GM23248 (cell line): Measurements from ENCODE around the gene KBTBD3. TPM values are rescaled to one million over a fixed set of nuclear protein-coding genes. Genes with fewer than 3 reads are reported as not detected.

ENCODE experiments used
- DNase-seq: peaks from one replicate; pipeline ENCODE4 v3.0.0-alpha.2; 2015
- H2AFZ ChIP-seq: fragments of 200-600 bp; sonication (generic); 2 replicates; pipeline ENCODE4 v1.6.1; 2016; ENCODE audit warnings: antibody characterized with exemption
- H3F3A ChIP-seq: fragments of 200-600 bp; sonication (generic); 2 replicates; pipeline ENCODE4 v1.6.1; 2016; ENCODE audit warnings: mild to moderate bottlenecking, antibody characterized with exemption, mixed run types; ENCODE audit not compliant: insufficient read depth
- H3K27ac ChIP-seq: fragments of 200-600 bp; sonication (generic); 2 replicates; pipeline ENCODE4 v1.5.1; 2016; ENCODE audit warnings: mild to moderate bottlenecking
- H3K27me3 ChIP-seq: fragments of 200-600 bp; sonication (generic); replicated peaks from 2 replicates; pipeline ENCODE4 v1.6.1; 2016; ENCODE audit warnings: mild to moderate bottlenecking; ENCODE audit not compliant: insufficient read depth
- H3K36me3 ChIP-seq: fragments of 200-600 bp; sonication (generic); 2 replicates; pipeline ENCODE4 v1.6.1; 2016; ENCODE audit warnings: low read depth, mild to moderate bottlenecking
- H3K4me1 ChIP-seq: fragments of 200-600 bp; sonication (generic); 2 replicates; pipeline ENCODE4 v1.6.1; 2016; ENCODE audit warnings: mild to moderate bottlenecking; ENCODE audit not compliant: insufficient read depth
- H3K4me2 ChIP-seq: fragments of 200-600 bp; sonication (generic); one replicate; pipeline ENCODE4 v1.6.1; 2016; ENCODE audit warnings: mild to moderate bottlenecking; ENCODE audit not compliant: unreplicated experiment
- H3K4me3 ChIP-seq: fragments of 200-600 bp; sonication (generic); 2 replicates; pipeline ENCODE4 v1.5.1; 2016; ENCODE audit warnings: mild to moderate bottlenecking
- H3K79me2 ChIP-seq: fragments of 200-600 bp; sonication (generic); 2 replicates; pipeline ENCODE4 v1.6.1; 2016; ENCODE audit warnings: mild to moderate bottlenecking; ENCODE audit not compliant: insufficient read depth
- H3K9ac ChIP-seq: fragments of 200-600 bp; sonication (generic); 2 replicates; pipeline ENCODE4 v1.6.1; 2016; ENCODE audit warnings: mild to moderate bottlenecking
- H3K9me2 ChIP-seq: fragments of 200-600 bp; sonication (generic); 2 replicates; pipeline ENCODE4 v1.6.1; 2016; ENCODE audit warnings: mixed run types, mild to moderate bottlenecking, moderate library complexity; ENCODE audit not compliant: insufficient read depth
- H3K9me3 ChIP-seq: fragments of 200-600 bp; sonication (generic); one replicate; pipeline ENCODE4 v1.6.1; 2017; ENCODE audit warnings: low read depth
- H4K20me1 ChIP-seq: fragments of 200-600 bp; sonication (generic); 2 replicates; pipeline ENCODE4 v1.6.0; 2016; ENCODE audit not compliant: insufficient read depth
- EZH2 ChIP-seq: fragments of 200-600 bp; sonication (generic); IDR thresholded peaks from 2 replicates; pipeline ENCODE4 v1.6.1; 2018; ENCODE audit warnings: antibody characterized with exemption, mild to moderate bottlenecking; ENCODE audit not compliant: insufficient read depth, poor library complexity, severe bottlenecking
- EZH2phosphoT487 ChIP-seq: fragments of 200-600 bp; sonication (generic); IDR thresholded peaks from 2 replicates; pipeline ENCODE4 v1.6.1; 2018; ENCODE audit warnings: antibody characterized with exemption, moderate library complexity, mild to moderate bottlenecking, low read depth; ENCODE audit not compliant: insufficient read depth
- WGBS, 2 experiments: methylation state at CpG; one replicate each; pipeline ENCODE4 v1.1.6; 2015 to 2017; ENCODE audit warnings: low lambda C conversion rate in 2 of 2, low coverage in 1 of 2; ENCODE audit errors: missing lambda C conversion rate in 2 of 2; 5-methylcytosine and 5-hydroxymethylcytosine counted together
- in situ Hi-C: fragments of 300-500 bp; cut with MboI; formaldehyde crosslinking; loops from 2 replicates; pipeline ENCODE4 v1.15.0; 2020
- polyA plus RNA-seq: library from polyadenylated mRNA; unstranded; fragments of >200 nt; fragmentation: Nextera tagmentation; extraction: Ambion mirVana; gene quantifications from 2 replicates; pipeline ENCODE4 v1.2.1, GENCODE V29; 2016
- total RNA-seq: library from RNA; depleted of rRNA; stranded (reverse); fragments of >200 nt; shearing (Covaris generic); gene quantifications from 2 replicates; pipeline ENCODE4 v1.2.3, GENCODE V29; 2014

The KBTBD3 gene
- total and polyA plus RNA-seq, 2 experiments from 2014 or later: 3.6 to 7.7 TPM

GRCh38 chr11:106070606-106071005, 6.5 kb downstream of the KBTBD3 start:
- in situ Hi-C loops: no loop called here
- no peak for DNase-seq
- Histone ChIP-seq H3K4me2 (no peak overlapping the region), H4K20me1 (no peaks in the 10 kb centered on the region), H3K27ac (no peak overlapping the region), H3K9me3 (no peaks in the 10 kb centered on the region), H3K9me2 (no peaks in the 10 kb centered on the region), H3K4me1 (no peaks in the 10 kb centered on the region), H3K4me3 (no peak overlapping the region), H2AFZ (no peak overlapping the region), H3F3A (no peaks in the 10 kb centered on the region), H3K9ac (no peak overlapping the region), H3K36me3 (no peaks in the 10 kb centered on the region), H3K27me3 (no peaks in the 10 kb centered on the region), H3K79me2 (no peaks in the 10 kb centered on the region)
- WGBS, 2 experiments: 68 to 74% methylated on average over 3 of the region's 3 CpGs
- TF ChIP-seq EZH2 (no peak), EZH2phosphoT487 (no peak)

GRCh38 chr11:106063009-106063408, 14.1 kb downstream of the KBTBD3 start:
- Histone ChIP-seq H4K20me1 (no peaks in the 10 kb centered on the region), H3K36me3 (no peaks in the 10 kb centered on the region), H3K9me2 (no peaks in the 10 kb centered on the region), H3K79me2 (no peaks in the 10 kb centered on the region), H3F3A (no peaks in the 10 kb centered on the region), H3K27me3 (no peaks in the 10 kb centered on the region), H3K9ac (no peak overlapping the region), H3K4me2 (no peak overlapping the region), H3K4me1 (no peaks in the 10 kb centered on the region), H3K9me3 (no peaks in the 10 kb centered on the region), H3K4me3 (no peak overlapping the region), H2AFZ (no peak overlapping the region), H3K27ac (no peak overlapping the region)
- DNase-seq: no peak
- in situ Hi-C loops: no loop called here
- TF ChIP-seq EZH2: no peak
- no peak for TF ChIP-seq EZH2phosphoT487

DNA sequence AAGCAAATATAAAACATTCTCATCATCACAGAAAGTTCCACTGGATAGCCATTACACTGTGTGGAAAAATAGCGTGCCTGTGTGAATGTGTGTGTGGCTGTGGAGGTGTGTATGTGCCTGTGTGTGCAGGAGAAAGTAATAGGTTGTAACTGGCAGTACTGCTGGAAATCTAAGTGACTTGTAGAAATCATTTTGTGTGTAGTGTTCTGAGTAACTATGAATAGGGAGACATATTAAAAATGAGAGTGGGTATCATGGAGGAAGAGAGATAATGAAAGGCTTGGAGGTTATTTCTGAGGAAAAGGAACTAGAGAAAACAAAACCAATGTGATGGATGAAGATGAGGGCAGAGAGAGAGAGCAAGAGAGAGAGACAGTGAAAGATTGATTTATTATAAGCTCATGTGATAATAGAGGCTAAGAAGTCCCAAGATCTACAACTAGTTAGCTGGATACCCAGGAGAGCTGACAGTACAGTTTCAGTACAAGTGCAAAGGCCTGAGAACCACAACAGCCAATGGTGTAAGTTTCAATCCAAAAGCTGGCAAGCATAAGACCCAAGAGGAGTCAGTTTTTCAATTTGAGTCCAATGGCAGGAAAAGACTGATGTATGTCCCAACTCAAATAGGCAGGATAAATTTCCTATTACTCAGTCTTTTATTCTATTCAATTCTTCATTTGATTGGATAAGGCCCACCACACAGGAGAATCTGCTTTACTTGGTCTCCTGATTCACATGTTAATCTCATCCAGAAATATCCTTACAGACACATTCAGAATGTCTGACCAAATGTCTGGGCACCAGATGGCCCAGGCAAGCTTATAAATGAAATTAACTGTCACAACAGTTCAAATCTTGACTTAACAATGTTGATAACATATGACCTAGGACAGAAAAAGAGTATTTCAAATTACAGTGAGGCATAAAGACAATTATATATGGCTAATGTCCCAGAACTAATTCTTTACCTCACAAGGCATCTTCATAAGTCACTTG, 14.9 kb downstream of the KBTBD3 start:
- Histone ChIP-seq H3K4me2 (no peak overlapping the region), H3K9me3 (no peaks in the 10 kb centered on the region), H3K9me2 (no peaks in the 10 kb centered on the region), H3K4me3 (no peak overlapping the region), H3K79me2 (no peaks in the 10 kb centered on the region), H3K27ac (no peak overlapping the region), H3K27me3 (no peaks in the 10 kb centered on the region), H4K20me1 (no peaks in the 10 kb centered on the region), H3K9ac (no peak overlapping the region), H3K4me1 (no peaks in the 10 kb centered on the region), H2AFZ (no peak overlapping the region), H3F3A (no peaks in the 10 kb centered on the region), H3K36me3 (no peaks in the 10 kb centered on the region)
- DNase-seq: no peak
- in situ Hi-C loops: no loop called here
- no peak for TF ChIP-seq EZH2
- no peak for TF ChIP-seq EZH2phosphoT487
- 81 to 83% methylated on average over 1 of the region's 1 CpG for WGBS, 2 experiments

- Histone ChIP-seq H2AFZ (no peak overlapping the region), H3K4me1 (no peaks in the 10 kb centered on the region), H3K9me3 (no peaks in the 10 kb centered on the region), H3K36me3 (no peaks in the 10 kb centered on the region), H3K9ac (no peak overlapping the region), H3F3A (no peaks in the 10 kb centered on the region), H3K4me2 (no peak overlapping the region), H3K27ac (no peak overlapping the region), H3K79me2 (no peaks in the 10 kb centered on the region), H3K27me3 (no peaks in the 10 kb centered on the region), H3K4me3 (no peak overlapping the region), H3K9me2 (no peaks in the 10 kb centered on the region), H4K20me1 (no peaks in the 10 kb centered on the region)
- in situ Hi-C loops: no loop called here
- no peak for DNase-seq
- no peak for TF ChIP-seq EZH2phosphoT487
Observed at GRCh38 chr11:106061249-106061784, 15.8 kb downstream of the KBTBD3 start.
